Suppressor macrophage treated with lipopolysaccharide for 4 hours (primary cell): ENCODE results near the gene SERPINI1.
"Not testable (repeated sequence)": the region's sequence is repeated elsewhere in the genome, so short reads cannot be mapped to it uniquely, and the experiment has no call there.

Experiments used
- DNase-seq: peaks from one replicate; pipeline ENCODE4 v3.0.0-alpha.2; 2020

SERPINI1 gene

DNA sequence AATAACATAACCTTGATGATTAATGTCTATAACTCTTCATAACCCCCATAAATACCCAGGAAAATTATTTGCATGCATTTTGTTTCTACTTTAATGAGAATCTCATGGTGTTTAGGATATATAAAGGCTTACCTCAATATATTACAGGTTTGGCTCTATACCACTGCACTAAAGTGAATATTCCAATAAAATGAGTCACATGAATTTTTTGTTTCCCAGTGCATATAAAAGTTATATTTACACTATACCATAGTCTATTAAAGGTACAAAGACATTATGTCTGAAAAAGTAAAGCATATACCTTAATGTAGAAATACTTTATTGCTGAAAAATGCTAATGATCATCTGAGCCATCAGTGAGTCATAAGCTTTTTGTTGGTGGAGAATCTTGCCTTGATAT, 74.7 kb downstream of the SERPINI1 start:
- no peak for DNase-seq

DNA sequence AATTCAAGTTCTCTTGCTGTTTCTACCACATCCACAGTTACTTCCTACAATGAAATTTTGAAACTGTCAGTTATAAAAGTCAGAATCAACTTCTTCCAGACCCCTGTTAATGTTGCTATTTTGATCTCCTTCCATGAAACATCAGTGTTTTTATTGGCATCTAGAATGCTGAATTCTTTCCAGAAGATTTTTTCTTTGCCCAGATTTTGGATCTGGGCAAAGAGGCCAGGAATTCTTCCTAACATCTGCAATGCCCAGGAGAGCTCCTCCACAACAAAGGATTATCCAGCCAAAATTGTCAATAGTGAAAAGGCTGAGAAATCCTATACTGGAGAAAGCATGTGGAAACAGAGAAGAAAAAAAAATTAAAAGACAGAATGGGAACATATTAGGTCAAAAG, 75.5 kb downstream of the SERPINI1 start:
- no peak for DNase-seq

DNA sequence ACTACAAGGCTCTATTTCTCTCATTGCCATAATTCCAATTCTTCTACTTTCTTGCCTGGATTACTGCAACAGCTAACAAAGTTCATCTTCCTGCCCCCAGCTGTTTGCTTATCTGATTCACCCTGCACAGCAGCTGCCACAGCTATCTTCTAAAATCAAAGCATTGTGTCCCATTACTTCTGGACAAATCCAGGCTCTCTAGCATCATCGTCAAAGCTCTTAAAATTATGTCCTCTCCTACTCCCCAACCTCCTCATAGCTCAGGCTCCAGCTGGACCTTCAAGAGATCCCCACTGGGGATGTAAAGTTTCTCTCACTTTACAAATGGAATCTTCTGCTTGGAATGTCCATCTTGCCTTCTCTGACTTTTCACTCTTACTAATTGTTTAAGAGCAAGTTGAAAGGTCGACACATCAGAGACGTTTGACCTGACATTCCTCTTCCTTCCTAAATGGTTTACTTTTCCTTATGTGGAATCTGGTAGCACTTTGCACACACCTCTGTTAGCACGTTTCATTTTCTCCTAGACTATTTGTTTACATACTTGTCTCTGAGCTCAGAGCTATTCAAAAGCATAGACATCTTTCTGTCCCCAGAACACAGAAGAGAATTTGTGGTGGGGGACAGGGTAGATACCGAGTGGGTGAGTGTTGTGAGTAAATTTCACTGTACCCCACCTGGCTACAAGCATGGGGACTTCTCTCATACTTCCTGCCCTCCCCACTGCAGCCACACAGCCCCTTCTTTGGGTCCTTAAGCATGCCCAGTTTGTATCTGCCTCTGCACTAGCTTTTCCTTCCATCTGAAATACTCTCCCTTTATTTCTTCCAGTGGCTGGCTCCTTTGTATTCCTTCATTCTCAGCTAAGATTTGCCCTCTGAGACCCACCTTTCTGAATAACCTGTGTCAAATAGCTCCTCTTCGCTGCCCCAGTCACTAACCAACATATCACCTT, 77.9 kb downstream of the SERPINI1 start:
- DNase-seq = no peak

GRCh38 chr3:167814441-167814951, 79.0 kb downstream of the SERPINI1 start:
- no peak for DNase-seq

- no peak for DNase-seq
Measured at GRCh38 chr3:167816953-167817352, 81.4 kb downstream of the SERPINI1 start.

- DNase-seq = no peak
Measured at GRCh38 chr3:167820102-167820865, 84.8 kb downstream of the SERPINI1 start.

GRCh38 chr3:167821248-167821805, 85.8 kb downstream of the SERPINI1 start:
- DNase-seq = no peak

DNA sequence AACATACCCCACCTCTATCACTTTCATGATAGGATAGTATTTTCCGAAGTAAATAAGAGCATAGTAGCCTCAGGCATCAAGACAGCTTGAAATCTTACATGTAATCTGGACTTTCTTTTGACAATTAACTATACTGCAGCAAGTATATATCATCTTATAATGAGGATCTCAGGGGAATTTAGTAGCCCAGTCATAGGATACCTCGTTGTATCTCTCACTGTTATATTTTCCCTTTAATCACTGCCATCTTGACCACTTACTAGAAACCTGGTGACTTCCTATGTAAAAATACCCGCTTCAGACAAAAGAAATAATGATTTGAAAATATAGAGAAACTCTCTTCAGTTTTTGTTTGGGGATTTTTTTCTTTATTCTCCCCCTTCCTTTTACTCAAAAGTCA, 88.2 kb downstream of the SERPINI1 start:
- no peak for DNase-seq

DNA sequence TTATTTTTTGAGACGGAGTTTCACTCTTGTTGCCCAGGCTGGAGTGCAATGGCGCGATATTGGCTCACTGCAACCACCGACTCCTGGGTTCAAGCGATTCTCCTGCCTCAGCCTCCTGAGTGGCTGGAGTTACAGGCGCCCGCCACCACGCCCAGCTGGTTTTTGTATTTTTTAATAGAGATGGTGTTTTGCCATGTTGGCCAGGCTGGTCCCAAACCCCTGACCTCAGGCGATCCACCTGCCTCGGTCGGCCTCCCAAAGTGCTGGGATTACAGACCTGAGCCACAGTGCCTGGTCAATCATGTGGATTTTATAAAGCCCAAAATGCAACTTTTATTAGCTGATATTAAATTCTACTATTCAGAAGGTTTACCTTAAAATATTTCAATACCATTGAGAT, 92.1 kb downstream of the SERPINI1 start:
- DNase-seq = not testable (repeated sequence)

DNA sequence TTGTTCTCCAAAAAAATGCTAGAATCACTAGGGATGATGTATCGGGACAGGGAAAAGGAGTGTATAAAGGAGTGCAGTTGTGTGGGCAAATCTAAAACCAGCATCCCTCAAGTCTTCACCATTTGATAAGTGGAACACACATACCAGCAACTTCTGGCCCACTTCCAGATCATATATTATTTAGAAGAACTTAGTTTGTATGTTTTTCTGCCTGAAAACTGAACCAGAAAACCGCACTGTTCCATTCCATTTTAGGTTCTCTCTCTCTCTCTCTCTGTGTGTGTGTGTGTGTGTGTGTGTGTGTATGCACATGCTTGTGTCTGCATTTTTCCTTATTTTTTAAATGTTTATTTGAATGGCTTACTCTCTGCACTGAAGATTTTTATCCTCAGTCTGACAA, 93.5 kb downstream of the SERPINI1 start:
- no peak for DNase-seq

- DNase-seq = no peak
Measured at GRCh38 chr3:167830007-167830406, 94.5 kb downstream of the SERPINI1 start.

DNA sequence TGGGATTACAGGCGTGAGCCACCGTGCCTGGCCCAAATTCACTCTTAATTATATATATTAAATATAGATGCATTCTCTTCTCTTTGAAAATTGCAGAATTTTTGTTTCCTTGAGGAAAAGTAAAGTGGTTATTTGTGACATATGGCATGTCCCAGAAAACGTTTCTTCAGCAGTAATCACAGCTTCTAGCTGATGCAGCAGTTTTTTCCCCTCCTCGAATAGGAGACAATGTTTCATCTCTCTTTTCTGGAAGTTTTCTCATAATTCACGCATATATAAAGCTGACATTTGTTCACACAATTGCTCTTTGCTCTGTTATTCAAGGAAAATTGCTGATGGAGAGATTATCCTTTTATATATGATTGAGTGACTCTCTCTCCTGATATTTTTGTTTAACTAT, 99.8 kb downstream of the SERPINI1 start:
- no peak for DNase-seq

DNA sequence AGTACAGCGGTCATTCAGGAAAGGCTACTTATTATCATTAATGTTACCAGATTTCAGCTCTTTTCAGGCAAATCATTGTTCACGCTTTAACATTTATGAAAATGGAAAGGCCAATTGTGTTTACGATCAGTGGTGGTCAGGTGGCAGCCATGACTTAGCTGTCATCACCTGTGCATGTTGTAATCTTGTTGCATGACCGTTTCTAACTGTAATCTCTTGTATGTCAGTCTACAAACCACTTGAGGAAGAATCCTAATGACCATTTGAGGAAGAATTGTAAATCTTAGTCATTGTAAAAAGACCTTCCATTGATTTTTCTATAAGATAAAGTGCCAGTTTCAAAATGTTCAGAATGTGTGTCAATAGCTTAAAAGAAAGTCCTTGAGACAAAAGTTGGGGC, 100.4 kb downstream of the SERPINI1 start:
- no peak for DNase-seq

- peak; percentile 43 for DNase-seq
Measured at GRCh38 chr3:167837466-167837865, 101.9 kb downstream of the SERPINI1 start.

DNA sequence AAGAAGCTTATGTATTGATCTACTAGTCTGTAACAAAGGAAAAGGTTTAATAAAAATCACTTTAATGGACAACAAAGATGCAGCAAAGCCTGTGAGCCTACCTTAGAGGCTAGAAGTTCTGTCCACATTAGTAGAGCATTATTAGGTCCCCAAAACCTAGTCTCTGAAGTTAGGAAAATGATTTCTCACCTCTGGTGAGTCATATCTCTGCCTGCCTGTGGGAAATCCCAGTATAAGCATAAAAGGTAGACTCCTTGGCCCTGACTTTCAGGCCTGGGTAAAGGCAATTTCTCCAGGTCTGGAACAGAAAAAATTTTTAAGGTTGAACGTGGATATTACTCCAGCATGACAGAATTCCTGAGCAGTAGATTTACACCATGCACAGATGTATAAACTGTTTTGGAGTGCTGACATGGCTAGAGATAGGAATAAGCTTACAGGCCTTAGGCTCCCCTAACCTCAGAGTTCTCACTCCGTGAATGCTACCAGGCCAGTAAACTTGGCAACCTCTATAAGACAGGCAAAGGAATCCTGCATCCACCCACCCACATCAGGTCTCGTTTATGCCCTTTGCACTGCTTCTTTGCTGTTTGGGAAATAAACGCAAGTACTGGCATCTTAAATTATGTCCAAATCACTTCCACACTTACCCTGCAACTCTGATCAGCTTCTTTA, 104.1 kb downstream of the SERPINI1 start:
- DNase-seq = no peak

DNA sequence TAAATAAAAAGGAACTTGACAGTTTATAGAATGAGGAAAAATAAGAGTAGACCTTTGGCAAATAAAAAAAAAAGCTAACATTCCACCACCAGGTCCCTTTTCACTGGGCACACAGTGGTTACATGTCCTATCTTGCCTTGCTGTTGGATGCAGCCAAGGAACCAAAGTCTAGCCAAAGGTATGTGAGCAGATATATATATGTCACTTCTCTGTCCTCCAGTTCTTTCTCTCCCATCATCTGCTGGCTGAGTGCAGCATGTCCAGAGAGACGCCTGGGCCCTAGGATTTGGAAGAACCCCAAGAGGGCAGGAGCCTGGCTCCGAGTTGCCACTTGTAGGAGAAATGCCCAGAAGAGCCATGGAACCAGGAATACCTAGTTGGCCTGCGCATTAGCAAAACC, 104.7 kb downstream of the SERPINI1 start:
- no peak for DNase-seq

- DNase-seq = no peak
Measured at GRCh38 chr3:167843481-167843880, 108.0 kb downstream of the SERPINI1 start.

DNA sequence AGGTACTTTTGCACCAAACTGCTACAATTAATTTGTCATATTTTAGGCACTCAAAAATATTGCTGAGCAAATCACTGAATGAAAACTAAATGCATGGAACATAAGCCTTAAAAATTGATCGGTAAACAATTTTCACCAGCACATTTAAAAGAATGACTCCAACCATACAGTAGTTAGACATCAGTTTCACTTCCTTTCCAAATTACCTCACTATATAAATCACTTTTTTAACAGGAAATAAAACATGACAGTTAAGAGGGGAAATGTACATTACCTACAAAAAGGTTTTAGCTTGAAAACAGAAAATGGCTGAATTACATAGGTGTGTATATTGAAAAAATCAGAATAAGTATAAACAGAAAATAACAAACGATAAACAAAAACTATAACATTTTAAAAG, 108.4 kb downstream of the SERPINI1 start:
- DNase-seq = peak; percentile 47

DNA sequence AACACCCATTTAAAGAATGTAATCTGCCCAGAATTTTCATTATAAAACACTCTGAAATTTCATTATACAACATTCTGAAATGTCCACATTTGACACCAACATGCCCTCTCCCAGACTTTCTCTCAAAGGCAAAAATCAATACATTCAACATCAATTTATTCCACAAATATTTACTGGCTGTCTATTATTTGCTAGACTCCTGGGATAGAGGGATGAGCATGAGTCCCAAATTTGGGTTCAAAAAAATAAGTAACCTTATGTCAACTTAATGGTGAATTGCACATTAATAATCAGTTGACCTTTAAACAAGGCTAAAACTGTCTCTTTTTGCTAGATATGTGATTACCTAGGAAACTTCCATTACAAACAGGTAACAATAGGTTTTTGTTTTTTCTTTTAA, 109.0 kb downstream of the SERPINI1 start:
- DNase-seq = no peak

DNA sequence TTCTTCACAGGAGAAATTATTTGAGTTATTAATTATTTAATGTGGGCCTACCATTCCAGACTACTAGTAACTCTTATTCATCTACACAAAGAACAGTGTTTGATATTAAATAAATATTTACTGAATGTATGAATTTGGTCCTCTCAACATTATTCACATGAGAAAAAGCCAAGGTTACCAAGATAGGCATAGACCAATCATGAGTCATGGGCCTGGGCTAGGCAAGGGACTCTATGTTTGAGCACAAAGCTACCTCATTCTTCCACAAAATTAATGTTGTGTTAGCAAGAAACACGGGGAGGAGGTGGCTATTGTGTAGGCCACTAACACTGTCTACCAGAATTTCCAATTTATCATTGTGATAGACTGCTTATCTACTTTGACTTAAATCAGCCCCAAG, 115.7 kb downstream of the SERPINI1 start:
- DNase-seq = no peak

DNA sequence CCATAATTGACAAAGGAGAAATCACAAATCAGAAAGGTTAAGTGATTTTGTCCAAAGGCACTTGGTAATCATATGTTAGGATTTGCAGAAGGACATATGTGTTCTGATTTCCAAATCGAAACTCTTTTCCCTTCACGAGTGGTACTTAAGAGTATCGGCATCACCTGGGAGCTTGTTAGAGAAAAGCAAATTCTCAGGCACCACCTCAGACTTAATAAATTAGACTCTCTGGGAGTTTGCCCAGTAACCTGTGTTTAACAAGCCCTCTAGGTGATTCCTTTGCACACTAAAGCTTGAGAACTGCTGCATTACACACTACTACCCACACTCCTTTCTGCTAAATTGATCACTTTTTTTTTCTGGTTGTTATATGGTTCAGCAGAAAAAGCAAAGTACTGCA, 116.2 kb downstream of the SERPINI1 start:
- DNase-seq = no peak

DNA sequence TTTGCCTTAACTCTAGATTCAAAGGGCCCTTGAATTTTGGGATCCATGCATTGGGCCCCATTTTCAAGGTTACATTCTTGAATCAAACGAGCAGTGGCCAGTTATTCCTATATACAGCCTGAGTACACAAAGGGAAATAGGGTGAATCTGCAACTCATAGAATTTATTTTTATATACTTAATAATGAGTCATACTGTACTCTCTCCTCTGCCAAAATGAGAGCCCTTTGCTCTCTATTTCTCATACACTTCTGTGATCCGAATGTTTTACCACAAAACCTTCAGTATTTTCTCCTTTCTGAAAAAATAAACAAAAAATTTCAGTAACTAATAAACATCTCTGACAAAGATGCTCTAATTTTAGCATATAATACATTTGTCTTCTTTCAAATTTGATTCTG, 116.7 kb downstream of the SERPINI1 start:
- DNase-seq = no peak

GRCh38 chr3:167854063-167854462, 118.5 kb downstream of the SERPINI1 start:
- DNase-seq = no peak
